Measurements from ENCODE around the gene HCFC1.

GRCh38 chrX:153981771-153982533, 10.3 kb upstream of the HCFC1 start:
- TF ChIP-seq EZH2 (IDR thresholded peaks at IDR 0.05; ENCODE audit: low read depth), result no peak
- TF ChIP-seq CTCF (conservative IDR thresholded peaks at IDR 0.05), result no peak
